Uterus (tissue), 2 donors: ENCODE data around the gene FTCDNL1.

Experiments used
- POLR2A ChIP-seq, 2 donors: fragments of 450-650 bp; IDR thresholded peaks; one replicate each; pipeline ENCODE4 v1.6.1; 2016; ENCODE audit warnings: antibody characterized with exemption in 2 of 2, mild to moderate bottlenecking in 1 of 2, moderate library complexity in 1 of 2
- TF ChIP-seq, protein P1 (sequence below), 4 experiments: fragments of 200-600 bp in 2 of 4; fragments of 450-650 bp in 2 of 4; sonication (generic) in 2 of 4; IDR thresholded peaks; one replicate each; pipeline ENCODE4 v1.5.1; 2016 to 2019; ENCODE audit warnings: antibody characterized with exemption in 4 of 4, mild to moderate bottlenecking in 2 of 4, moderate library complexity in 1 of 4

DNA sequence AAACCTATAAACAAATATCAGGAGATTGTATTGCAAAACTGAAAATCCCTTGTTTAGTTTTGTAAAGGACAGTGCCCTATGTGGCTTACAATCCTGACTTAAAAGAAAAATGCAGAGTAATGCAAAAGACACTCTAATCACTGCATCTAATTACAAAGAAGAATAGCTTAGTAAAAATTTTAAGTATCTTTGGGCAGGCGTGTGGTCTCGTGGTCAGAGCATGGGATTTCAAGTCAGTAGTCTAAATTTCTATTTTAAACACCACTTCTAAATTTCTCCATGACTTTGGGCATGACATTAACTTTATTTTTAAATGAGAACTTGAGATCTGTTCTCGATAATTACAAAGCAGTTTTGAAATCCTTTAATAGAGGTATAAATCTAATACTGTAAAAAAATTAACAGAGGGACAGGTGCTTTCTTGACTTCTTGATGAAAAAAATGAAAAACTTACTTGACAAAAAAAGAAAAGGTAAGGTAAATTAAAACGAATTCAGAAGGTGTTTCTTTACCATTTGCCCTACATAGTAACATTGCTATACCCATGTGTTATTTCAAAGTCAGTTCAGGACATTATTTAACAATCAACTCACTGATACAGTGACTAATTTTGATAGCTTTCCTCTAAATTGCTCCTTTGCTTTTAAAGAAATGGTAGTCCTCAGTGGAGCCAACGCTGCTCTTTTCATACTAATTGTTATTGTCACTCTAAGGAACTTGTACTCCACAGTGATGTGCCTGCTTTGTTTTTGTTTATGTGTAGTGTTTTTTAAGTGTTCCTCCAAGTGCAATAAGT lies 17.6 kb upstream of the FTCDNL1 start:
- TF ChIP-seq, protein P1, sequence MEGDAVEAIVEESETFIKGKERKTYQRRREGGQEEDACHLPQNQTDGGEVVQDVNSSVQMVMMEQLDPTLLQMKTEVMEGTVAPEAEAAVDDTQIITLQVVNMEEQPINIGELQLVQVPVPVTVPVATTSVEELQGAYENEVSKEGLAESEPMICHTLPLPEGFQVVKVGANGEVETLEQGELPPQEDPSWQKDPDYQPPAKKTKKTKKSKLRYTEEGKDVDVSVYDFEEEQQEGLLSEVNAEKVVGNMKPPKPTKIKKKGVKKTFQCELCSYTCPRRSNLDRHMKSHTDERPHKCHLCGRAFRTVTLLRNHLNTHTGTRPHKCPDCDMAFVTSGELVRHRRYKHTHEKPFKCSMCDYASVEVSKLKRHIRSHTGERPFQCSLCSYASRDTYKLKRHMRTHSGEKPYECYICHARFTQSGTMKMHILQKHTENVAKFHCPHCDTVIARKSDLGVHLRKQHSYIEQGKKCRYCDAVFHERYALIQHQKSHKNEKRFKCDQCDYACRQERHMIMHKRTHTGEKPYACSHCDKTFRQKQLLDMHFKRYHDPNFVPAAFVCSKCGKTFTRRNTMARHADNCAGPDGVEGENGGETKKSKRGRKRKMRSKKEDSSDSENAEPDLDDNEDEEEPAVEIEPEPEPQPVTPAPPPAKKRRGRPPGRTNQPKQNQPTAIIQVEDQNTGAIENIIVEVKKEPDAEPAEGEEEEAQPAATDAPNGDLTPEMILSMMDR (IDR thresholded peaks at IDR 0.05) = no peak
- no peak for TF ChIP-seq POLR2A (IDR thresholded peaks at IDR 0.05)
